GM19397 (cell line): Measurements from ENCODE around the gene TRPV3.
"Not testable (repeated sequence)": the region's sequence is repeated elsewhere in the genome, so short reads cannot be mapped to it uniquely, and the experiment has no call there.

Experiments used
- ATAC-seq: cut with Tn5 transposase; IDR thresholded peaks from one replicate; pipeline ENCODE4 v1.9.1; 2021; ENCODE audit warnings: mild to moderate bottlenecking, moderate library complexity; ENCODE audit not compliant: unreplicated experiment

TRPV3 gene

GRCh38 chr17:3574231-3574630, 16.6 kb upstream of the TRPV3 start:
- no peak for ATAC-seq

- no peak for ATAC-seq
Observed at GRCh38 chr17:3573246-3574100, 15.9 kb upstream of the TRPV3 start.

- ATAC-seq: no peak
Observed at GRCh38 chr17:3572231-3572630, 14.6 kb upstream of the TRPV3 start.

GRCh38 chr17:3571043-3571900, 13.7 kb upstream of the TRPV3 start:
- no peak for ATAC-seq

GRCh38 chr17:3569534-3570137, 12.0 kb upstream of the TRPV3 start:
- ATAC-seq: no peak

GRCh38 chr17:3566551-3566950, 8.9 kb upstream of the TRPV3 start:
- ATAC-seq: no peak

GRCh38 chr17:3565143-3565542, 7.5 kb upstream of the TRPV3 start:
- no peak for ATAC-seq

- ATAC-seq: not testable (repeated sequence)
Observed at GRCh38 chr17:3564241-3564640, 6.6 kb upstream of the TRPV3 start.

- no peak for ATAC-seq
Observed at GRCh38 chr17:3559270-3559645, 1.6 kb upstream of the TRPV3 start.

GRCh38 chr17:3558603-3559269, 1.1 kb upstream of the TRPV3 start:
- ATAC-seq: peak; percentile 82

GRCh38 chr17:3556916-3557767, 470 bp downstream of the TRPV3 start:
- no peak for ATAC-seq

GRCh38 chr17:3556239-3556915, 1.2 kb downstream of the TRPV3 start:
- ATAC-seq: no peak

- ATAC-seq: no peak
Observed at GRCh38 chr17:3555189-3555796, 2.3 kb downstream of the TRPV3 start.

- ATAC-seq: no peak
Observed at GRCh38 chr17:3554440-3554839, 3.2 kb downstream of the TRPV3 start.

- ATAC-seq: no peak
Observed at GRCh38 chr17:3553419-3554401, 3.9 kb downstream of the TRPV3 start.

GRCh38 chr17:3552916-3553315, 4.7 kb downstream of the TRPV3 start:
- ATAC-seq: no peak

GRCh38 chr17:3551189-3551588, 6.4 kb downstream of the TRPV3 start:
- ATAC-seq: no peak

- no peak for ATAC-seq
Observed at GRCh38 chr17:3549610-3550162, 7.9 kb downstream of the TRPV3 start.
